ENCODE measurements around the gene USP35. TPM values are rescaled to one million over a fixed set of nuclear protein-coding genes. Genes with fewer than 3 reads are reported as not detected.

Gene USP35
- total RNA-seq, 4 donors from 2014 or later: 7.4 to 17.2 (median 10.9) TPM

- intact Hi-C loops (cut with DNase I; ENCODE audit: low total_unique reads): no loop called here
- WGBS, 2 donors (ENCODE audit: low coverage in 1 of 2): 85 to 90% methylated on average over 12 to 38 of the region's 60 CpGs
- TF ChIP-seq POLR2A (IDR thresholded peaks at IDR 0.05) (no peak), CTCF (IDR thresholded peaks at IDR 0.05) (no peak), POLR2AphosphoS5 (IDR thresholded peaks at IDR 0.05) (no peak), EP300 (IDR thresholded peaks at IDR 0.05; ENCODE audit: low read depth) (no peak)
Measured at GRCh38 chr11:78195917-78196560, 7.3 kb downstream of the USP35 start.

GRCh38 chr11:78196661-78197091, 8.0 kb downstream of the USP35 start:
- TF ChIP-seq CTCF (IDR thresholded peaks at IDR 0.05) (no peak), POLR2A (IDR thresholded peaks at IDR 0.05) (no peak), EP300 (IDR thresholded peaks at IDR 0.05; ENCODE audit: low read depth) (no peak), POLR2AphosphoS5 (IDR thresholded peaks at IDR 0.05) (no peak)
- Histone ChIP-seq H3K4me3 (no peak overlapping the region), H3K9me3 (no peaks in the 10 kb centered on the region), H3K27me3 (no peaks in the 10 kb centered on the region), H3K4me1 (no peaks in the 10 kb centered on the region), H3K36me3 (no peaks in the 10 kb centered on the region), H3K27ac (no peak overlapping the region)
- DNase-seq: no peak
- in situ Hi-C loops (cut with MboI; ENCODE audit: low pct_ligation_motif_present in 1 of 4, low pct_unique_long_range_greater_than_20kb in 1 of 4, low sequenced_read_pairs in 3 of 4) (no loop called here), intact Hi-C loops (cut with DNase I; ENCODE audit: low total_unique reads) (no loop called here)
- WGBS, 2 donors (ENCODE audit: low coverage in 1 of 2): 95 to 98% methylated on average over 6 to 29 of the region's 40 CpGs

More at GRCh38 chr11:78195917-78196560, 7.3 kb downstream of the USP35 start:
- Histone ChIP-seq H3K4me3 (no peak overlapping the region), H3K27me3 (no peaks in the 10 kb centered on the region), H3K27ac (no peak overlapping the region), H3K9me3 (no peaks in the 10 kb centered on the region), H3K4me1 (peaks cover 0 to 1% (median 0%) of the 10 kb centered on the region in 4 donors), H3K36me3 (no peaks in the 10 kb centered on the region)
- in situ Hi-C loops (cut with MboI; ENCODE audit: low pct_ligation_motif_present in 1 of 4, low pct_unique_long_range_greater_than_20kb in 1 of 4, low sequenced_read_pairs in 3 of 4): no loop called here
- no peak for DNase-seq

GRCh38 chr11:78197816-78198215, 9.1 kb downstream of the USP35 start:
- in situ Hi-C loops (cut with MboI; ENCODE audit: low pct_ligation_motif_present in 1 of 4, low pct_unique_long_range_greater_than_20kb in 1 of 4, low sequenced_read_pairs in 3 of 4) (no loop called here), intact Hi-C loops (cut with DNase I; ENCODE audit: low total_unique reads) (no loop called here)
- no peak for DNase-seq
- 88% methylated on average over 8 of the region's 8 CpGs; no CpG with 5 or more reads in 1 of the 2 donors for WGBS, 2 donors (ENCODE audit: low coverage in 1 of 2)
- no peaks in the 10 kb centered on the region for H3K36me3 ChIP-seq
- no peak overlapping the region for H3K4me3 ChIP-seq
- no peaks in the 10 kb centered on the region for H3K27me3 ChIP-seq
- H3K9me3 ChIP-seq: no peaks in the 10 kb centered on the region
- peaks cover 0 to 6% (median 0%) of the 10 kb centered on the region in 4 donors for H3K4me1 ChIP-seq
- no peak overlapping the region for H3K27ac ChIP-seq
- TF ChIP-seq EP300 (IDR thresholded peaks at IDR 0.05; ENCODE audit: low read depth) (no peak), POLR2A (IDR thresholded peaks at IDR 0.05) (no peak), POLR2AphosphoS5 (IDR thresholded peaks at IDR 0.05) (no peak), CTCF (IDR thresholded peaks at IDR 0.05) (no peak)

GRCh38 chr11:78199015-78199652, 10.4 kb downstream of the USP35 start:
- no peak overlapping the region for H3K4me3 ChIP-seq
- H3K4me1 ChIP-seq: peaks cover 0 to 6% (median 0%) of the 10 kb centered on the region in 4 donors
- in situ Hi-C loops (cut with MboI; ENCODE audit: low pct_ligation_motif_present in 1 of 4, low pct_unique_long_range_greater_than_20kb in 1 of 4, low sequenced_read_pairs in 3 of 4): no loop called here
- no peaks in the 10 kb centered on the region for H3K9me3 ChIP-seq
- intact Hi-C loops (cut with DNase I; ENCODE audit: low total_unique reads): no loop called here
- TF ChIP-seq EP300 (IDR thresholded peaks at IDR 0.05; ENCODE audit: low read depth): no peak
- no peak for TF ChIP-seq POLR2AphosphoS5 (IDR thresholded peaks at IDR 0.05)
- TF ChIP-seq POLR2A (IDR thresholded peaks at IDR 0.05): no peak
- no peak for TF ChIP-seq CTCF (IDR thresholded peaks at IDR 0.05)
- no peak overlapping the region for H3K27ac ChIP-seq
- 95 to 100% methylated on average over 3 to 6 of the region's 6 CpGs for WGBS, 2 donors (ENCODE audit: low coverage in 1 of 2)
- DNase-seq: no peak
- H3K27me3 ChIP-seq: no peaks in the 10 kb centered on the region
- no peaks in the 10 kb centered on the region for H3K36me3 ChIP-seq
